HG02763 (cell line): Measurements from ENCODE around the gene INA.

Source experiments
- ATAC-seq: cut with Tn5 transposase; IDR thresholded peaks from one replicate; pipeline ENCODE4 v1.9.1; 2021; ENCODE audit warnings: mild to moderate bottlenecking, moderate library complexity; ENCODE audit not compliant: unreplicated experiment

The INA gene

GRCh38 chr10:103273041-103273441, 3.9 kb upstream of the INA start:
- no peak for ATAC-seq

GRCh38 chr10:103276251-103276895, 565 bp upstream of the INA start:
- ATAC-seq: no peak

- no peak for ATAC-seq
These were observed 987 bp downstream of the INA start for GRCh38 chr10:103277713-103278536.

GRCh38 chr10:103278537-103278823, 1.5 kb downstream of the INA start:
- no peak for ATAC-seq

GRCh38 chr10:103278862-103279298, 1.9 kb downstream of the INA start:
- ATAC-seq: no peak

GRCh38 chr10:103280031-103280430, 3.1 kb downstream of the INA start:
- ATAC-seq: no peak

- ATAC-seq: no peak
These were observed 3.6 kb downstream of the INA start for GRCh38 chr10:103280506-103280905.

GRCh38 chr10:103281753-103282152, 4.8 kb downstream of the INA start:
- no peak for ATAC-seq

- ATAC-seq: no peak
These were observed 6.0 kb downstream of the INA start for GRCh38 chr10:103282961-103283360.

GRCh38 chr10:103284170-103284569, 7.2 kb downstream of the INA start:
- no peak for ATAC-seq

GRCh38 chr10:103287992-103288391, 11.1 kb downstream of the INA start:
- no peak for ATAC-seq

GRCh38 chr10:103291588-103291987, 14.7 kb downstream of the INA start:
- no peak for ATAC-seq

- no peak for ATAC-seq
These were observed 18.6 kb downstream of the INA start for GRCh38 chr10:103295374-103296015.

GRCh38 chr10:103307594-103307993, 30.7 kb downstream of the INA start:
- no peak for ATAC-seq

GRCh38 chr10:103310197-103310596, 33.3 kb downstream of the INA start:
- ATAC-seq: no peak

GRCh38 chr10:103316087-103316486, 39.1 kb downstream of the INA start:
- no peak for ATAC-seq

- ATAC-seq: no peak
These were observed 51.0 kb downstream of the INA start for GRCh38 chr10:103327906-103328305.

- ATAC-seq: no peak
These were observed 57.1 kb downstream of the INA start for GRCh38 chr10:103333934-103334520.

GRCh38 chr10:103334567-103334966, 57.6 kb downstream of the INA start:
- ATAC-seq: no peak

GRCh38 chr10:103336370-103336769, 59.4 kb downstream of the INA start:
- no peak for ATAC-seq
